Measurements from ENCODE around the gene AIM2. TPM values are rescaled to one million over a fixed set of nuclear protein-coding genes. Genes with fewer than 3 reads are reported as not detected.

Gene AIM2
- polyA plus RNA-seq, 3 donors: 6.1 to 9.8 (median 9.0) TPM

GRCh38 chr1:159088050-159088449, 11.5 kb upstream of the AIM2 start:
- H2AFZ ChIP-seq (ENCODE audit: insufficient read depth, low read depth, low read length, poor library complexity, severe bottlenecking): no peak overlapping the region
- no peak overlapping the region for H3K4me2 ChIP-seq (replicated peaks; ENCODE audit: extremely low read depth, low read length, poor library complexity, severe bottlenecking)
- intact Hi-C loops (cut with micrococcal nuclease): loop anchor here in 1 of 2 donors (10.0 kb wide), 1 partner anchor 903 kb away; the partner anchor contains the start of gene CD1D
- Mint-ChIP-seq H3K36me3 (peaks cover 2 to 3% of the 10 kb centered on the region in 2 donors), H3K4me1 (peaks cover 58% of the 10 kb centered on the region), H3K4me3 (no peak overlapping the region), H3K9me3 (peaks cover 0 to 3% (median 0%) of the 10 kb centered on the region in 7 donors), H3K27ac (peak overlapping the region; percentile 74 to 98 (median 80)), H3K27me3 (ENCODE audit: low read depth in 3 of 3) (peaks cover 0 to 2% (median 1%) of the 10 kb centered on the region in 3 donors)
- no peaks in the 10 kb centered on the region for H3K36me3 ChIP-seq (replicated peaks in 1 of 2; ENCODE audit: control insufficient read depth in 1 of 2, insufficient read depth in 2 of 2, low read length in 2 of 2)
- no peaks in the 10 kb centered on the region for H3K9me3 ChIP-seq (replicated peaks in 1 of 2; ENCODE audit: control insufficient read depth in 1 of 2, insufficient read depth in 1 of 2, low read length in 2 of 2)
- WGBS (ENCODE audit: insufficient coverage): 0% methylated on average over 1 of the region's 2 CpGs
- no peak overlapping the region for H3K9ac ChIP-seq (ENCODE audit: insufficient read depth, low read length, poor library complexity, severe bottlenecking)
- no peak for TF ChIP-seq CTCF (IDR thresholded peaks at IDR 0.05)
- H3K27ac ChIP-seq (ENCODE audit: low read depth in 1 of 2, low read length in 2 of 2): peak overlapping the region; percentile 21 to 86
- H4K20me1 ChIP-seq (ENCODE audit: insufficient read depth, low read length): no peaks in the 10 kb centered on the region
- peaks cover 89 to 100% of the 10 kb centered on the region in 2 donors for H3K4me1 ChIP-seq (ENCODE audit: control insufficient read depth in 1 of 2, insufficient read depth in 2 of 2, low read length in 2 of 2)
- DNase-seq: peak in 2 of 3 donors; percentile 51 to 72
- no peak overlapping the region for H3K4me3 ChIP-seq (replicated peaks in 1 of 3; ENCODE audit: low read depth in 2 of 3, low read length in 3 of 3)
- H3K27me3 ChIP-seq (ENCODE audit: control insufficient read depth in 2 of 2, insufficient read depth in 2 of 2, low read length in 2 of 2): no peaks in the 10 kb centered on the region
- no peaks in the 10 kb centered on the region for H3K79me2 ChIP-seq (ENCODE audit: insufficient read depth, low read length)

- 13% methylated on average over 3 of the region's 3 CpGs for WGBS (ENCODE audit: insufficient coverage)
- no peak overlapping the region for H3K27ac Mint-ChIP-seq
- no peaks in the 10 kb centered on the region for H3K27me3 Mint-ChIP-seq (ENCODE audit: low read depth in 3 of 3)
- Histone ChIP-seq H3K4me1 (ENCODE audit: control insufficient read depth in 1 of 2, insufficient read depth in 2 of 2, low read length in 2 of 2) (peaks cover 64 to 77% of the 10 kb centered on the region in 2 donors), H3K36me3 (replicated peaks in 1 of 2; ENCODE audit: control insufficient read depth in 1 of 2, insufficient read depth in 2 of 2, low read length in 2 of 2) (no peaks in the 10 kb centered on the region), H3K9ac (ENCODE audit: insufficient read depth, low read length, poor library complexity, severe bottlenecking) (no peak overlapping the region), H3K27ac (ENCODE audit: low read depth in 1 of 2, low read length in 2 of 2) (peak overlapping the region; percentile 78 to 80), H3K4me3 (replicated peaks in 1 of 3; ENCODE audit: low read depth in 2 of 3, low read length in 3 of 3) (peak overlapping the region in 1 of 3 experiments; percentile 41), H3K4me2 (replicated peaks; ENCODE audit: extremely low read depth, low read length, poor library complexity, severe bottlenecking) (peak overlapping the region; percentile 39), H3K27me3 (ENCODE audit: control insufficient read depth in 2 of 2, insufficient read depth in 2 of 2, low read length in 2 of 2) (no peaks in the 10 kb centered on the region), H3K9me3 (replicated peaks in 1 of 2; ENCODE audit: control insufficient read depth in 1 of 2, insufficient read depth in 1 of 2, low read length in 2 of 2) (no peaks in the 10 kb centered on the region), H2AFZ (ENCODE audit: insufficient read depth, low read depth, low read length, poor library complexity, severe bottlenecking) (no peak overlapping the region), H4K20me1 (ENCODE audit: insufficient read depth, low read length) (no peaks in the 10 kb centered on the region), H3K79me2 (ENCODE audit: insufficient read depth, low read length) (no peaks in the 10 kb centered on the region)
- peaks cover 0 to 3% (median 0%) of the 10 kb centered on the region in 7 donors for H3K9me3 Mint-ChIP-seq
- peaks cover 3% of the 10 kb centered on the region in 2 donors for H3K36me3 Mint-ChIP-seq
- H3K4me1 Mint-ChIP-seq: peaks cover 43% of the 10 kb centered on the region
- no peak for TF ChIP-seq CTCF (IDR thresholded peaks at IDR 0.05)
- DNase-seq: peak; percentile 65 to 94 (median 89)
- no peak overlapping the region for H3K4me3 Mint-ChIP-seq
- intact Hi-C loops (cut with micrococcal nuclease): loop anchor here in 1 of 2 donors (10.0 kb wide), 1 partner anchor 900 kb away; the partner anchor contains the start of gene CD1D
These were observed 8.3 kb upstream of the AIM2 start for GRCh38 chr1:159084867-159085266.

Data from CD14-positive monocyte (primary cell).